GM19238 (cell line): ENCODE results near the gene TTN.

Experiments used
- DNase-seq: peaks from one replicate; pipeline ENCODE4 v3.0.0; 2011; ENCODE audit warnings: low spot score; ENCODE audit not compliant: insufficient read length

The TTN gene

GRCh38 chr2:178811901-178812300 is 4.7 kb upstream of the TTN start:
- no peak for DNase-seq

DNA sequence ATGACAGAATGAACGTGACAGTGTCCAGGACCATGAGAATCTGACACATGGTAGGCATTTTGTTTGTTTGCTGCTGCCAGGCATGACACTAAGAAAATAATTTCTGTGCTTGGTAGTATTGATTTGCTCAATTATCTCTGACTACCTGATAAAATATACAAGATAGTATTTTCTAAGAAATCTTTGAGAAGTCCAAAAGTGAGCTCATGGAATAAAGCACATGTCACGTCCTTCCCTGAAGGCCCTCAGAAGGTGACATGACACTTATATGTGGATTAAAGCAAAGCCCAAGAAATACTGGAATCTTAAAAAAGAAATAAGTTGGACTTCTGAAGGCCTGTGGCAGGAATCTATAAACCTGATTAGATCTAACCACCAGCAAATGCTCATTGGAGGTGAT is 3.8 kb upstream of the TTN start:
- no peak for DNase-seq

DNA sequence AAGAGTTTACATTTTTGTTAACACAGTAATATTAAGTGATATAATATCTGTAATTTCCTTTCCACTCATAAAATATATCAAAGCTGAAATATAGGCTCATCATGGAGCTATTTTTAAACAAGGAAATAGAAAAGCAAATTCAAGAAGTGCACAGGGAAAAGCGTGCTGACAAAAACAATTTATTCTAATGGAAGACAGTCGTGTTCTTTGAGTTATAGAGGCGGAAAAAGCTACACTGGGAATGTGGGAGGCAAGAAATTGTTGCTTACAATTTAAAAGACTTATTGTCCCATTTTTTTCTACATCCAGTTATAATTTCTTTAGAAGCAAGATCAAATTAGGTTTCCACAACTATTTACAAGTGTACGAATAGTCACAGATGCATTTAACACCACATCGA is 3.2 kb upstream of the TTN start:
- no peak for DNase-seq

DNA sequence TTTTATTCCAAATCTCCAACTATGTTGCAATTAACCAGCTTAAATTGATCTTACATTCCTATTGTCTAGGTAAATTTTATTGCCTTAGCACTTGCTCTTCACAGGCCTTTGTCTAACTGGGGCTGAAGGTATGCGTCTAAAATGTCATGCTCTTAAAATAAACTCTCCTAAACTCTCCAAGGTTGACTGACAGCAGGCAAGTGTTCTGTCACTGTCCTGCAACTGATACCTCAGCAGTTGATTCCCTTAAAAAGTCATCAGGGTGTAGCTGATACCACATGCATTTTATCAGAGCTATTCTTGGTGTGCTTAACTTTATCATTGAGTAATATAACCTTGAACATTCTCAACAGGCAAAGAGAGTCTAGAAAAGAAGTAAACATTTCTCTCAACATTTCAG is 680 bp downstream of the TTN start:
- DNase-seq = no peak

DNA sequence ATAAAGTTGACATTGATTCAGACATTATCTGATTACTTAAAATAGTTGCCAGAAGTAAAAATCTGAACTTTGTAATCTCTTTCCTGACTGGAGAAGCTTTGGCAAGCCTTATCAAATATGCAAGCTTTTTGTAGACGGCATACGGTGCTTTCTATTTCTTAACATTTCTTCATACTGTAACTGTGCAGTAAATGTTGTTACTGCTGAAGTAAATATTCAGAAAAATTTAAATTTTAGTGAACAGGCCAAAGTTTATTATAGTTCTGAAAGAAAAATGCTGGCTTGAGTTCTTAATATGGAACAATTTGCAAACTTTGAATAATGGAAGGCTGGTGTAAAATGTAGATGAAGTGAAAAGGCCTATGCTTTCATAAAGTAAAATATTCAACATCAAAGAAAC is 1.8 kb downstream of the TTN start:
- no peak for DNase-seq

GRCh38 chr2:178804791-178805190 is 2.4 kb downstream of the TTN start:
- no peak for DNase-seq

DNA sequence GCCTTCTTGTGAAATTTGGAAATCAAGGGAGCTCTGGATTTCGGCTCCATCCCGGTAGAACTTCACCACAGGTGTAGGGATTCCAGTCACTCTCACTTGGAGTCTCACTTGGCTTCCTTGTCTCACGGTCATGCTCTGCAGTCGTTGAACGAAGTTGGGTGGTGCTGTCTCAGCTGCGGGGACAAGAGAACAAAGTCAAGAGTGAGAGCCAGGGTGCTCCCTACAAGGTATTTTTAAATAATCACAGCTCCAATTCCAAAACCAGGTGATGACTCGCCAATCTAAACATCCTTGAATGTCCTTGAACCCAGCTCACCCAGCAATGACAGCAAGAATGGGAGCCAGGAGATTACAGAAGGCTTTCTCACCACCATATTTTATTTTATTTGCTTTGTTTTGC is 6.7 kb downstream of the TTN start:
- DNase-seq = no peak

- DNase-seq = no peak
Observed at GRCh38 chr2:178799305-178799704, 7.9 kb downstream of the TTN start.

- no peak for DNase-seq
Observed at GRCh38 chr2:178796079-178796677, 11.0 kb downstream of the TTN start.

DNA sequence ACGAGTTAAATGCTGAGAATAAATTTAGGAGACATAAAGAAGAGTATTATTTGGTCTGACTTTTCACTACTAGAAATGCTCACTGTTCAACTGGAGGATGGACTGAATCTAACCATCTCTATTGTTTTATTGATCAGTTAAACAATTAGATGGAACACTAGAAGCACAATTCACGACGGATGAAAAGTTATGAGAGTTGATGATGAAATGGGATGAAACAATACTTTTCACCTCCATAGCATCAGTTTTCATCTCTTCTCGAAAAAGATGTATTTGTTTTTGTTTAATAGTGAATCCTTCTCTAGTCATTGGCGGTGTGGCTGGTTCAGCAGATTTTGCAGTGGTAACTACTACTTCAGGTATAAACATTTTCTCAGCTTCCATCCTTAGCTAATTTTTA is 19.3 kb downstream of the TTN start:
- no peak for DNase-seq

DNA sequence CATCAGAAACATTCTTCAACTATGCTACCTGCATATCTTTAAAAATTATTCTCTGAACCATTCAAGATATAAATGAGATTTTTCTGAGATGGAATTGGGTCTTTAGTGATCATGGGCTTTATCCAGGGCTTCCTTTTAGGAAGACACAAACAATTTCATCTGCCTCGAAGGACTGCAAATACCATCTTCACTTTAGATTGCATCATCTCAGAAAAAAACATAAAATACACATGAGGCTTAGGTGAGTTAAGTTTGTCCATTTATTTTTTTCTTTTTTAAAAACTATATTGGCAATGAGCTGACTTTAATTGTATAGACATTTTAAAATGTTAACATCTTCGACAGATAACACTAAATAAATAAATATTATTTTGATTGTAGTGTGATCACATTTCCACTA is 20.1 kb downstream of the TTN start:
- no peak for DNase-seq

DNA sequence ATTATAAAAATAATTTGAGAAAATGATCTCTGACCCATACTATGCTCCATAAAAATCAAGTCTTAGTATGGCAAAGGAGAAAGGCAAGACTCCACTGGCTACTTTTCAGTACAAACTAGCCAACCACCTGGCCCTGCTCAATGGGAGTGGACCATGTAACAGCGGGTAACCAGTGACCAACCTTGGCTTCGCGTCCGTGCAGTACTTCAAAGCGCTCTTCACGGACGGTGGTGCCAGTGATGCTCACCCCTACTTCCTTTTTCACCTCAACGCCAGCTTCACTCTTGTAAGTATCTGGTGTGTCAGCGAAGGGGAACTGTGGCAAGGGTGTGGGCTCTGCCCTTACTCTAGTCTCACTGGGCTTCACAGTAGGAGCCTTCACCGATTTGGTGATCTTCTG is 23.3 kb downstream of the TTN start:
- DNase-seq = no peak

- no peak for DNase-seq
Observed at GRCh38 chr2:178782236-178782635, 25.0 kb downstream of the TTN start.

- DNase-seq = no peak
Observed at GRCh38 chr2:178777577-178777976, 29.6 kb downstream of the TTN start.

GRCh38 chr2:178776751-178777150 is 30.5 kb downstream of the TTN start:
- no peak for DNase-seq

DNA sequence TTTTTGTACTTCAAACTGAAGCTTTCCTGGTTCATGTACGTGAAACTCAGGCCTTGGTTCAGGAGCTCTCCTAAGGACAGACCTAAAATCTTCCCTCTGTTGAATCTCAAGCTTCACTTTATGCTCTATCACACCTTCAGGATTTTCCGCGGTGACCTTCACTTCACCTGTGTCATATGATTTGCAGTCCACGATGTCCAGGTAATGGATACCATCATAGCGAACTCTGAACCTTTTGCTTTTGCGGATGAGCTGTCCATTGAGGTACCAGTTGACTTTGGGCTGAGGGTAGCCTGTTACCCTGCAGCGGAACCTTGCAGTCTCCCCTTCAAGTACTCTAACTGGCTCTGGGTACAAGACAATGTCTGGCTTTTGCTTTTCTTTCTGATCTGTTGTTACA is 31.2 kb downstream of the TTN start:
- DNase-seq = no peak

GRCh38 chr2:178770518-178770917 is 36.7 kb downstream of the TTN start:
- no peak for DNase-seq

DNA sequence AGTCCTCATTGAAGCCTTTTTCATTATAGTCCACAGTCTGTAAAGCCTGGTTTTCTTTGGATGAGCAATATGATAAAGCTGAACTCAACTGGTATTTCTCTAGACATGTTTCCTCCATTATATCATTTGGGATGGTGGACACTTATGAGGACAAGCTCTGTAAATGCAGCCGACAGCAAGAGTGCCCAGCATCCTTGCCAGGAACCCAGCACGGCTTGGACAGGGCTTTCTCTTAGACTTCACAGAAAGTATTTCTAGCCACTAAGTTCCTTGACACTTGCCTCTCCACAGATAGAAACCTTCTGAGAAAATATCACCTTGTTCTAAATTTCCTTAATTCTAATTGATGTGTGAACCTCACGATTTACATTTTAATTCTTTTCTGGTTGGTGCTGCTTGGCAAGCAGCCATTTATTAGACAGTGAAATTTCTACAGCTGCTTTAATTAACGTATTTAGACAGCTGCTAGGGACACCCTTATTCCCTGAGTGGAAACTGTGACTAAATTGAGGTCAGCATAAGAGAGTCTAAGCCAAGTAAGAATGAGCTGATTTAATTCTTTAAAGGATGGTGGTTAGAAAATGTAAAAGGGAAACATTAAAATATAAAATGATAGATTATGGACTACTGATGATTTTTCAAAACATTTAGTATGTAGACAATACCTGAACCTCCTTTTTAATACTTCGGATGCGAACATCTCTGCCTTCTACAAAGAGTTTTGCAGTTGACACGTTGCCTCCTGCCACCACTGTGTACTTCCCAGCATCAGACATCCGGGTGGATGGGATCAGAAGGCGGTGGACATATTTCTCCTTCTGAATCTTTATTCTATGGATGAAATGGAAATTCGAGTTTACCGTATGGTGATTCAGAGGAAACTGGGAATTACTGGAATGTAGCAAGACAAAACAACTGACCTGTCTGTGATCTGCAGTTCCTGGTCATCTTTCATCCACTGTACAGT is 39.8 kb downstream of the TTN start:
- DNase-seq = no peak

DNA sequence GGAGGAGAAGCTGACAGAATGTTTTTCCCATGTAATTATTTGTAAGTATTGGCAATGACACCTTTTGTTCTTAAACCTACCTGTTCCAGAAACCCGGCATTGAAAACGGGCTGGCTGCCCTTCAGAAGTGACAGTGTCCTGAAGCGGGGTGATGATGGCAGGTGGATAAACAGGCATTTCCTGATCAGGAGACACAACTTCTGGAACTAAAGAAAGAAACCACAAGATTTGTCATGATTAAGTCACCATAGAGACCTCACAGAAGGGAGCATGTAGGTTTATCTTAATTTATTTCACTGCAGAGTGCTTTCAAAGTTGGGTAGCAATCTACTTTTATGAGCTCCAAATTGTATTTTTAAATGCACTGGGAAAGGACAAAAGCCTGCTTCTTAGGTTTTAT is 43.1 kb downstream of the TTN start:
- no peak for DNase-seq

- peak; percentile 8 for DNase-seq
Observed at GRCh38 chr2:178761759-178762371, 45.4 kb downstream of the TTN start.

DNA sequence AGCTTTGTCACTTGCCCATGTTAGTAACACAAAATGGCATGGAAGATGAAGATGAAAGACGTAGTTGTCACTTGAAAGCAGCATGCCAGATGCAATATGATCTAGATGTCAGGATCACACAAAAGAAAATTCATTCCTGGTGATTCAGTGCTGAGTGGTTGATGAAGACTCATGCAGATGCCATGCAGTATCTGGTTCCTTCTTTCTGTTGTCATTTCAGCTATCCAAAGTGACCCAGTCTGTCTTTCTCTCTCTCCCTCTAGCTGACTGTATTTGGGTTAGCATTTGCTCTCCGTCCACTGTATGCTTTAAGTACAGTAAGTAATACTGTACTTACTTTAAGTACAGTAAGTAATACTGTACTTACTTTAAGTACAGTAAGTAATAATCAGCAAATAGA is 50.4 kb downstream of the TTN start:
- DNase-seq = no peak

DNA sequence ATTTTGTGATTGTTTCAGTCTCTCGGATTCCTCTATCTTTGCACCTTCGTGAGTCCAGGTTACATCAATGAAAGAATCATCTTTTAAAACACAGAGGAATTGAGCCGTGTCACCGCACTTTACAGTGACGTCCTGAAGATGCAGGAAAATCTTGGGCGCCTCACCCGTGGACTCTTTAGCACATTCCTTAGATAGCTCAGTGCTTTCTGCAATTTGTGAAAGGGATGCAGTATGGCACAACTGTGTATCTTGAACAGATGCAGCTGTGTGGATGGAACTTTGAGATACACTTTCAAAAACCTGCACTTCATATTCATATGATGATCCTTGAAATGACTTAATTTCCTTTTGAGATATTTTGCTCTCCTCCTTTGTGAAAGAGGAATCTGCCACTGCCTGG is 50.9 kb downstream of the TTN start:
- DNase-seq = no peak

- no peak for DNase-seq
Observed at GRCh38 chr2:178747767-178748166, 59.5 kb downstream of the TTN start.
